Stimulated activated CD4-positive, alpha-beta T cell treated with anti-CD3 and anti-CD28 coated beads, Interleukin-15, amount 100 ng/mL, for 1 hour (primary cell): Measurements from ENCODE around the gene RPEL1.
"Not testable (repeated sequence)": the region's sequence is repeated elsewhere in the genome, so short reads cannot be mapped to it uniquely, and the experiment has no call there.

ENCODE experiments used
- DNase-seq, 2 donors: peaks; one replicate each; pipeline ENCODE4 v3.0.0-alpha.2; 2020; ENCODE audit warnings: low read depth in 1 of 2, low spot score in 1 of 2

The RPEL1 gene

DNA sequence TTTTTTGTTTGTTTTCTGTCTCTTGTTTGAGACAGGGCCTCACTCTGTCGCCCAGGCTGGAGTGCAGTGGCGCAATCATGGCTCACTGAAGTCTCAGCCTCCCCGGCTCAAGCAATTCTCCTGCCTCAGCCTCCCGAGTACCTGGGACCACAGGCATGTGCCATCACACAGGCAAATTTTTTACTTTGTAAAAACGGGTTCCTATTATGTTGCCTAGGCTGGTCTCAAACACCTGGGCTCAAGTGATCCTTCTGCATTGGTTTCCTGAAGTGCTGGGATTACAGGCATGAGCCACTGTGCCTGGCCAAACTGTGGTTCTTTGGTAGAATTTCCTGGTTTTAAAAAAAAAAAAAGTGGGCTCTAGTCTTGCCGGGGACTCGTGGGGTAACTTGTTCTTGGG, at the start of gene RPEL1:
Gene RPEL1 (plus strand): TSS at position 301 of the 400 bp plus-strand sequence. CDS start 110 bp downstream, outside the sequence.
- DNase-seq: not testable (repeated sequence)

DNA sequence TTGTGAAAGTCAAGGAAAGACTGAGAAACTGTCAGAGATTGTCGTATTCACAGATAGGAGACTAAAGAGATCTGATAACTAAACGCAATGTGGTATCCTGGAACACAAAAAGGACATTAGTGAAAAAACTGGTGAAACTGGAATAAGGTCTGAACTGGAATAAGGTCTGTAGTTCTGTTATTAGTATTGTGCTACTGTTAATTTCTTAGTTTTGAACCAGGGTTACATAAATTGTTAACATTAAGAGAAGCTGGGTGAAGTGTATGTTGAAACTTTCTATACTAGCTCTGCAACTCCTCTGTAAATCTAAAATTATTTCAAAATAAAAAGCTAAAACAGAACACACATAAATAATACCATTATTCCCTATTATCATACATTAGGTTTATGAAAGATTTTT, 49.2 kb upstream of the RPEL1 start:
- DNase-seq: no peak

GRCh38 chr10:103197174-103197573, 48.5 kb upstream of the RPEL1 start:
- no peak for DNase-seq

DNA sequence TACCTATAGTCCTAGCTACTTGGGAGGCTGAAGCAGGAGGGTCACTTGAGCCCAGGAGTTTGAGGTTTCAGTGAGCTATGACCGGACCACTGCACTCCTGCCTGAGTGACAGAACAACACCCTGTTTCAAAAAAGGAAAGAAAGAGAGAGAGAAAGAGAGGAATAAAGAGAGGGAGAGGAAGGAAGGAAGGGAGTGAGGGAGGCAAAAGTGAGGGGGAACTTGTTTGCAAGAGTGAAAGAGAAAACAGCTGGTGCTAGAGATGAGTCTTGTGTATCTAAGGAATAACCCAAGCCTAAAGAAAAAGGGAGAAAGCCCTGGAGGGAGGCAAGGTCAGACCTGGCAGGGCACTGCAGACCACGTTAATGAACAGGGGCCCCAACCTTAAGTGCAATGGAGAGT, 47.8 kb upstream of the RPEL1 start:
- no peak for DNase-seq

GRCh38 chr10:103198648-103199047, 47.0 kb upstream of the RPEL1 start:
- DNase-seq: no peak

GRCh38 chr10:103199488-103199887, 46.2 kb upstream of the RPEL1 start:
- no peak for DNase-seq

- no peak for DNase-seq
These were observed 43.4 kb upstream of the RPEL1 start for GRCh38 chr10:103202319-103202718.

- DNase-seq: no peak
These were observed 42.2 kb upstream of the RPEL1 start for GRCh38 chr10:103203466-103203865.

- DNase-seq: no peak
These were observed 41.1 kb upstream of the RPEL1 start for GRCh38 chr10:103204353-103205255.

DNA sequence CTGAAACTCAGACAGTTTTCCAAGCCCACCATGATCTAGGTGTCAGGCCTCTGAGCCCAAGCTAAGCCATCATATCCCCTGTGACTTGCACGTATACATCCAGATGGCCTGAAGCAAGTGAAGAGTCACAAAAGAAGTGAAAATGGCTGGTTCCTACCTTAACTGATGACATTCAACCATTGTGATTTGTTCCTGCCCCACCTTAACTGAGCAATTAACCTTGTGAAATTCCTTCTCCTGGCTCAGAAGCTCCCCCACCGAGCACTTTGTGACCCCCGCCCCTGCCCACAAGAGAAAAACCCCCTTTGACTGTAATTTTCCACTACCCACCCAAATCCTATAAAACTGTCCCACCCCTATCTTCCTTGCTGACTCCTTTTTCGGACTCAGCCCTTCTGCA, 40.3 kb upstream of the RPEL1 start:
- not testable (repeated sequence) for DNase-seq

DNA sequence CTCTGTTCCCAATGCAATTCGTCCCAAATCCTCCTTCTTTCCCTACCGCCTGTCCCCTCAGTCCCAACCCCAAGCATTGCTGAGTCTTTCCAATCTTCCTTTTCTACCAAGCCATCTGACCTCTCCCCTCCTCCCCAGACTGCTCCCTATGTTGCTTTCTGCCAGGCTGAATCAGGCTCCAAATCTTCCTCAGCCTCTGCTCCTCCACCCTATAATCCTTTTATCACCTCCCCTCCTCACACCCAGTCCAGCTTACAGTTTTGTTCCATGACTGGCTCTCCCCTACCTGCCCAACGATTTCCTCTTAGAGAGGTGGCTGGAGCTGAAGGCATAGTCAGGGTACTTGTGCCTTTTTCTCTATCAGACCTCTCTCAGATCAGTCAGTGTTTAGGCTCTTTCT, 39.0 kb upstream of the RPEL1 start:
- not testable (repeated sequence) for DNase-seq

DNA sequence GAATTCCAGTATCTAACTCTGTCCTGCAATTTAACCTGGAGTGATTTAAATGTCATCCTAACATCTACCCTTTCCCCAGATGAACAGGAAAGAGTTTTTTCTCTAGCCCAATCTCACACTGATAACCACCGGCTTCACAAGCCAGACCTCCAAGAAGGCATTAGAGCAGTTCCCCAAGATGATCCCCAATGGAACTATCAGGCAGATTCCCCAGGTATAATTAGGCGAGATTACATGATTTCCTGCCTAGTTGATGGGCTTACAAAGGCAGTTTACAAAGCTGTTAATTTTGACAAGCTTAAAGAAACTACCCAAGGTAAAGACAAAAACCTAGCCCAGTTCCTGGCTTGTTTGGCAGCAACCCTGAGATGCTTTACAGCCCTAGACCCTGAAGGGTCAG, 38.5 kb upstream of the RPEL1 start:
- no peak for DNase-seq

DNA sequence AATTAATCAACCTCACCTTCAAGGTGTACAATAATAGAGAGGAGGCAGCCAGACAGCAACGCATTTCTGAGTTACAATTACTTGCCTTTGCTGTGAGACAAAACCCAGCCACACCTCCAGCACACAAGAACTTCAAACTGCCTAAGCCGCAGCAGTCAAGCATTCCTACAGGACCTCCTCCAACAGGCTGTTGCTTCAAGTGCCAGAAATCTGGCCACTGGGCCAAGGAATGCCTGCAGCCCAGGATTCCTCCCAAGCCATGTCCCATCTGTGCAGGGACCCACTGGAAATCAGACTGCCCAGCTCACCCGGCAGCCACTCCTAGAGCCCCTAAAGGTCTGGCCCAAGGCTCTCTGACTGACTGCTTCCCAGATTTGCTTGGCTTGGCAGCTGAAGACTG, 38.0 kb upstream of the RPEL1 start:
- not testable (repeated sequence) for DNase-seq

- DNase-seq: not testable (repeated sequence)
These were observed 35.4 kb upstream of the RPEL1 start for GRCh38 chr10:103210262-103210661.

DNA sequence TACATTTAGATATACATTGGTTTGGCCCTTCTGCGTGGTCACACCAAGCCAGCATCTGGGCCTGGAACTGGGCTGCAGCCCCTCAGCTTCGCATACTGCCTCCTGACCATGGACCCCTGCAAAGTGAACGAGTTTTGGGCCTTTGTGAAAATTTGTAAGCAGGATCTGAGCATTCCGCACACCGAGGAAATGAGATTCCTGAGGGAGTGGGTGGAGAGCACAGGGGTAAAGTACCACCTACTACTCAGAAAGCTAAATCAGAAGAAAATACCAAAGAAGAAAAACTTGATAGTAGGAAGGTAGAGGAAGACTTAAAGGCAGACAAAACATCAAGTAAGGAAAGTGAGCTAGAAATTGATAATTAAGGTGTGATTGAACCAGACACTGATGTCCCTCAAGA, 30.1 kb upstream of the RPEL1 start:
- no peak for DNase-seq

DNA sequence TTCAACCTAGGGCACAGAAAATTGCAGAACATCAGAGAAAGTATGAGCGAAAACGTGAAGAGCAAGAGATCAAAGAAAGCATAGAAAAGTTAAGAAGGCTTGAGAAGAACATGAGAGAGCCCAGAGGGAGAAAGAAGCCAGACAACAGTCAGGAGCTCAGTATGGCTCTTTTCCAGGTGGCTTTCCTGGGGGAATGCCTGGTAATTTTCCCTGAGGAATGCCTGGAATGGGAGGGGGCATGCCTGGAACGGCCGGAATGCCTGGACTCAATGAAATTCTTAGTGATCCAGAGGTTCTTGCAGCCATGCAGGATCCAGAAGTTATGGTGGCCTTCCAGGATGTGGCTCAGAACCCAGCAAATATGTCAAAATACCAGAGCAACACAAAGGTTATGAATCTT, 29.3 kb upstream of the RPEL1 start:
- DNase-seq: not testable (repeated sequence)

- no peak for DNase-seq
These were observed 21.6 kb upstream of the RPEL1 start for GRCh38 chr10:103224133-103224532.

GRCh38 chr10:103224721-103225120, 21.0 kb upstream of the RPEL1 start:
- not testable (repeated sequence) for DNase-seq

GRCh38 chr10:103225939-103226338, 19.7 kb upstream of the RPEL1 start:
- no peak for DNase-seq

DNA sequence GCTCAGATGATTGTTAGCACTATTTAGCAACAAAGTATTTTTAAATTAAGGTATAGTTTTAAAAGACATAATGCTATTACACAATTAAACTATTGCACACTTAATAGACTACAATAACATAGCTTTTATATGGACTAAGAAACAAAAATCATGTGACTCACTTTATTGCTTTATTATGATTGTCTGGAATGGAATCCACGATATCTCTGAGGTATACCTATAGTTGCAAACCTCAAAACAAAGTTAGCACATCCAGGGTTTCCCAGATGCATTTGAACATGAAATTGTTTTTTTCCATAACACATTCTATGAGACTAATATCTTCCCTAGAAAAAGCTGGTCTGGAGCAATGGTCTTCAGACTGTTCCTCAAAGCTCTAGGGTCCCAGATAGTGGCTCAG, 18.3 kb upstream of the RPEL1 start:
- no peak for DNase-seq

DNA sequence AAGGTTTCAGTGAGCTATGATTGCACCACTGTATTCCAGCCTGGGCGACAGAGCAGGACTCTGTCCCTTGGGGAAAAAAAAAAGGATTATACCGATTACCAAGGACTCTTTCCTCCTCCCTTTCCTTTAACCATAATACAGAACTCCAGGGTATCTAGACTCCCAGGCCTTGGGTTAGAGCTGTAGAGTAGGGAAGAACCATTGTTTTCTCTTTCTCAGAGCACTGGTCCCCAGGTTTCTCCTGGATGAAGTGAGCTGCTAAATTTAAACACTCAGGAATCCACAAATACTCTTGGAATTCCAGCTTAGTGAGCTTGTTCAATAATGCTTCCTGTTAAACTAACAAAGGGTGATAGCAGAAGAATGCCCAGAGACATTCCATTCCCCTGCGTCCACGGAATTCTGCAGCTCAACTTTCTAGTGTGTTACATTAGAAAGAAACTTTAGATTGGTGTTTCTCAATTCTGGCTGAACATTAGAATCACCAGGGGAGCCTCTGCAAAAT, 14.6 kb upstream of the RPEL1 start:
- DNase-seq: no peak

DNA sequence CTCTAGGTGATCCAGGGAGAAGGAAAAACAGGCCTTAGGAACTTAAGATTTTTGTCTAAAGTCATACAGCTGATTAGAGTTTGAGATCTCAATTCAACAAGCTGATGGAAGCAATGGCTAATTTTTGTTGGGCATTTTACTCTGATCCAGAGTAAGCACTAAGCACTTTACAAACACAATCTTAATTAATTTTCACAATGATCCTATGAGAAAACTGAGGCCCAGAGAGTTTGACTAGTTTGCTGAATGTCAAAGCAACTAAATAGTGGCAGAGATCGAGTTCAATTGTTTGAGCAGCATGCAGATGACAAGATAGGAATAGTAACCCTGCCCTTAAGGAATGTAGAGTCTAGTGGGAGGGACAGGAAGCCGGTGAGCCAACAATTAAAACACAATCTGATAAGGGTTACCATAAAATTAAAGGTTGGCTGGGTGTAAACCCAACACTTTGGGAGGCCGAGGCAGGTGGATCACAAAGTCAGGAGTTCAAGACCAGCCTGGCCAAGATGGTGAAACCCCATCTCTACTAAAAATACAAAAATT, 13.5 kb upstream of the RPEL1 start:
- no peak for DNase-seq
